HepG2 (cell line): ENCODE data around the gene DPH3. TPM values are rescaled to one million over a fixed set of nuclear protein-coding genes. Genes with fewer than 3 reads are reported as not detected.

Experiments used
- GABPA ChIP-seq, 2 experiments: IDR thresholded peaks; 2 replicates each; pipeline ENCODE4 v1.6.1; 2011 to 2016; ENCODE audit warnings: low read depth in 2 of 2, low read length in 1 of 2, missing biosample characterization in 1 of 2, missing genetic modification characterization in 1 of 2
- KMT2A ChIP-seq: sonication (generic); formaldehyde crosslinking; IDR thresholded peaks from 2 replicates; pipeline ENCODE4 v1.4.0; 2020; ENCODE audit warnings: missing genetic modification reagents
- MAFG ChIP-seq: sonication (generic); formaldehyde crosslinking; IDR thresholded peaks from 2 replicates; pipeline ENCODE4 v1.5.1; 2020; ENCODE audit warnings: mild to moderate bottlenecking, missing genetic modification reagents
- MED8 ChIP-seq: sonication (generic); formaldehyde crosslinking; IDR thresholded peaks from 2 replicates; pipeline ENCODE4 v1.8.1; 2023; ENCODE audit warnings: mild to moderate bottlenecking, missing genetic modification reagents; ENCODE audit not compliant: insufficient replicate concordance
- MXD4 ChIP-seq: IDR thresholded peaks from 2 replicates; pipeline ENCODE4 v1.6.1; 2016; ENCODE audit warnings: mild to moderate bottlenecking, missing biosample characterization, missing genetic modification reagents
- POLR2AphosphoS5 ChIP-seq: IDR thresholded peaks from 2 replicates; pipeline ENCODE4 v1.6.1; 2012; ENCODE audit warnings: low read depth, low read length
- RBM22 ChIP-seq: fragments of 200-400 bp; formaldehyde crosslinking; optimal IDR thresholded peaks from 2 replicates; pipeline ENCODE3; 2017; ENCODE audit warnings: mild to moderate bottlenecking, low read length, moderate library complexity
- RFX1 ChIP-seq: fragments of 450-650 bp; IDR thresholded peaks from 2 replicates; pipeline ENCODE4 v1.6.1; 2017
- SAFB2 ChIP-seq: sonication (generic); formaldehyde crosslinking; IDR thresholded peaks from 2 replicates; pipeline ENCODE4 v1.5.1; 2020; ENCODE audit warnings: missing genetic modification reagents, low read depth, mild to moderate bottlenecking, borderline replicate concordance
- SMARCC2 ChIP-seq: fragments of 450-650 bp; IDR thresholded peaks from 2 replicates; pipeline ENCODE4 v1.6.1; 2017; ENCODE audit warnings: antibody characterized with exemption, mild to moderate bottlenecking
- SOX5 ChIP-seq: IDR thresholded peaks from 2 replicates; pipeline ENCODE4 v1.6.1; 2016; ENCODE audit warnings: borderline replicate concordance
- STAG1 ChIP-seq: sonication (generic); formaldehyde crosslinking; IDR thresholded peaks from 2 replicates; pipeline ENCODE4 v1.4.0; 2020; ENCODE audit warnings: missing genetic modification reagents
- TCF7L2 ChIP-seq: IDR thresholded peaks from 2 replicates; pipeline ENCODE4 v1.6.1; 2011; ENCODE audit warnings: mild to moderate bottlenecking, low read depth, low read length, moderate library complexity
- ZNF260 ChIP-seq: sonication (generic); formaldehyde crosslinking; IDR thresholded peaks from 2 replicates; pipeline ENCODE4 v1.4.0; 2020; ENCODE audit warnings: missing genetic modification reagents, low read depth, mild to moderate bottlenecking, borderline replicate concordance
- ZNF501 ChIP-seq: sonication (generic); formaldehyde crosslinking; IDR thresholded peaks from 2 replicates; pipeline ENCODE4 v1.5.1; 2020; ENCODE audit warnings: mild to moderate bottlenecking, moderate library complexity, missing genetic modification reagents
- ZNF775 ChIP-seq: sonication (generic); formaldehyde crosslinking; IDR thresholded peaks from 2 replicates; pipeline ENCODE4 v1.4.0; 2020; ENCODE audit warnings: missing genetic modification reagents, mild to moderate bottlenecking, moderate library complexity, borderline replicate concordance
- ZNF792 ChIP-seq: IDR thresholded peaks from 2 replicates; pipeline ENCODE4 v1.6.1; 2016
- polyA plus RNA-seq, 8 experiments: library from polyadenylated mRNA; depleted of rRNA in 3 of 8; stranded (reverse) in 7 of 8; unstranded in 1 of 8; fragments of >200 nt; fragmentation: Illumina TruSeq in 4 of 8; extraction: Trizol in 4 of 8; gene quantifications; 2 replicates each; pipeline versions ENCODE4 v1.2.1 to v1.2.3, GENCODE V29; 2011 to 2016; ENCODE audit warnings: low read depth in 4 of 8, missing spikeins in 1 of 8, mixed read lengths in 1 of 8; ENCODE audit not compliant: insufficient read depth in 1 of 8
- total RNA-seq, 5 experiments: library from RNA; depleted of rRNA; stranded (reverse); fragments of >200 nt; fragmentation: Illumina TruSeq; extraction: Trizol; gene quantifications; 2 replicates each; pipeline ENCODE4 v1.2.3, GENCODE V29; 2016; ENCODE audit warnings: low read depth in 1 of 5
- TF ChIP-seq, protein P1 (sequence below): sonication (generic); formaldehyde crosslinking; IDR thresholded peaks from 2 replicates; pipeline ENCODE4 v1.5.1; 2020; ENCODE audit warnings: mild to moderate bottlenecking, moderate library complexity, missing genetic modification reagents
- TF ChIP-seq, protein P2 (sequence below): sonication (generic); IDR thresholded peaks from 2 replicates; pipeline ENCODE4 v1.6.1; 2016; ENCODE audit warnings: low read depth, borderline replicate concordance
- TF ChIP-seq, protein P3 (sequence below): sonication (generic); formaldehyde crosslinking; IDR thresholded peaks from 2 replicates; pipeline ENCODE4 v1.8.0; 2022; ENCODE audit warnings: mild to moderate bottlenecking, missing genetic modification reagents; ENCODE audit not compliant: insufficient replicate concordance
- TF ChIP-seq, protein P4 (sequence below): sonication (generic); formaldehyde crosslinking; IDR thresholded peaks from 2 replicates; pipeline ENCODE4 v1.4.0; 2020; ENCODE audit warnings: missing genetic modification reagents

DPH3 gene
- total and polyA plus RNA-seq, 2 of the 13 experiments (the other 11 are each of a cell fraction or from before 2014, with no cell fraction given) = 18.3 to 21.6 TPM

DNA sequence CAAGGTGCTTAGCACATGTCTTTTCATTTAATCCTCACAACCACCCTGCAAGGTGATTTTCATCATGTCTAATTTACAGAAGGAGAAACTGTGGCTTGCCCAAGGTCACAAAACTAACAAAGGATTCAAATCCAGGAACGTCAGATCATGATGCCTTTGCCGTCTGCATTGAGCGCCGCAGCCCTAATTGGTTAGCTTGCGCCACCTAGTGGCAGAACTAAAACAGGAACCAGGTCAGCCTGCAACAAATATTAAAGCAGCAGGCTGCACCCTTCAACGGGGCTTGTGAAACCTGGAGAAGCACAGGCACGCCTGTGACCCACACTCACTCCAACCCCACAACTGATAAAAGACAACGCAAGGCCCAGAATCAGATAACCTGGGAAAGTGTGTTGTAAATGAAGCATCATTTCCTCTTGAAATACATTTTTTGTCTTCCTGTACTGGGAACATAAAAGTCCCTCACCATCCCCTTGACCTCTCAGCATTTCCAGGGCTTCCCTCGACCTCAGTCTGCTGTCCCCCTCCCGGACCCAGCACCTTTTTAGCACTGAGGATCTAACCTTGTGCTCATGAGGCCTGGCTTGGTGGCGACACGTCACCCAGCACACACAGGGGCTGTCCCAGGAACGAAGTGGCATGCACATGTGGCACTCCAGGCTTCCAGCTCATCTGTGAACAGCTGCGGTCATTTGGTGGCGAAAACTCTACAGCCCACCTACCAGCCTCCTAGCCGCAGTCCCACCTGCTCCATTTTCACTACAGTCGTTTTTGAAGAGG, 17.3 kb downstream of the DPH3 start (continued):
- TF ChIP-seq MED8 (CRISPR knock-in tag) (no peak), KMT2A (CRISPR knock-in tag) (no peak), MAFG (CRISPR knock-in tag) (no peak), RFX1 (no peak), STAG1 (peak; percentile 94), ZNF260 (CRISPR knock-in tag) (no peak), ZNF501 (CRISPR knock-in tag) (peak; percentile 82), MXD4 (CRISPR knock-in tag) (no peak), POLR2AphosphoS5 (no peak), TCF7L2 (no peak), SAFB2 (no peak), GABPA (IDR thresholded peaks at IDR 0.05; ENCODE audit: low read depth, low read length) (no peak), GABPA (CRISPR knock-in tag; IDR thresholded peaks at IDR 0.05; ENCODE audit: low read depth) (no peak), SMARCC2 (no peak), ZNF792 (CRISPR knock-in tag) (no peak), ZNF775 (CRISPR knock-in tag) (no peak), SOX5 (CRISPR knock-in tag) (no peak), RBM22 (no peak)
- TF ChIP-seq, protein P1, sequence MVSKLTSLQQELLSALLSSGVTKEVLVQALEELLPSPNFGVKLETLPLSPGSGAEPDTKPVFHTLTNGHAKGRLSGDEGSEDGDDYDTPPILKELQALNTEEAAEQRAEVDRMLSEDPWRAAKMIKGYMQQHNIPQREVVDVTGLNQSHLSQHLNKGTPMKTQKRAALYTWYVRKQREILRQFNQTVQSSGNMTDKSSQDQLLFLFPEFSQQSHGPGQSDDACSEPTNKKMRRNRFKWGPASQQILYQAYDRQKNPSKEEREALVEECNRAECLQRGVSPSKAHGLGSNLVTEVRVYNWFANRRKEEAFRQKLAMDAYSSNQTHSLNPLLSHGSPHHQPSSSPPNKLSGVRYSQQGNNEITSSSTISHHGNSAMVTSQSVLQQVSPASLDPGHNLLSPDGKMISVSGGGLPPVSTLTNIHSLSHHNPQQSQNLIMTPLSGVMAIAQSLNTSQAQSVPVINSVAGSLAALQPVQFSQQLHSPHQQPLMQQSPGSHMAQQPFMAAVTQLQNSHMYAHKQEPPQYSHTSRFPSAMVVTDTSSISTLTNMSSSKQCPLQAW = no peak
- TF ChIP-seq, protein P2, sequence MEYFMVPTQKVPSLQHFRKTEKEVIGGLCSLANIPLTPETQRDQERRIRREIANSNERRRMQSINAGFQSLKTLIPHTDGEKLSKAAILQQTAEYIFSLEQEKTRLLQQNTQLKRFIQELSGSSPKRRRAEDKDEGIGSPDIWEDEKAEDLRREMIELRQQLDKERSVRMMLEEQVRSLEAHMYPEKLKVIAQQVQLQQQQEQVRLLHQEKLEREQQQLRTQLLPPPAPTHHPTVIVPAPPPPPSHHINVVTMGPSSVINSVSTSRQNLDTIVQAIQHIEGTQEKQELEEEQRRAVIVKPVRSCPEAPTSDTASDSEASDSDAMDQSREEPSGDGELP = no peak
- TF ChIP-seq, protein P3, sequence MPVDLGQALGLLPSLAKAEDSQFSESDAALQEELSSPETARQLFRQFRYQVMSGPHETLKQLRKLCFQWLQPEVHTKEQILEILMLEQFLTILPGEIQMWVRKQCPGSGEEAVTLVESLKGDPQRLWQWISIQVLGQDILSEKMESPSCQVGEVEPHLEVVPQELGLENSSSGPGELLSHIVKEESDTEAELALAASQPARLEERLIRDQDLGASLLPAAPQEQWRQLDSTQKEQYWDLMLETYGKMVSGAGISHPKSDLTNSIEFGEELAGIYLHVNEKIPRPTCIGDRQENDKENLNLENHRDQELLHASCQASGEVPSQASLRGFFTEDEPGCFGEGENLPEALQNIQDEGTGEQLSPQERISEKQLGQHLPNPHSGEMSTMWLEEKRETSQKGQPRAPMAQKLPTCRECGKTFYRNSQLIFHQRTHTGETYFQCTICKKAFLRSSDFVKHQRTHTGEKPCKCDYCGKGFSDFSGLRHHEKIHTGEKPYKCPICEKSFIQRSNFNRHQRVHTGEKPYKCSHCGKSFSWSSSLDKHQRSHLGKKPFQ (CRISPR knock-in tag) = no peak
- TF ChIP-seq, protein P4, sequence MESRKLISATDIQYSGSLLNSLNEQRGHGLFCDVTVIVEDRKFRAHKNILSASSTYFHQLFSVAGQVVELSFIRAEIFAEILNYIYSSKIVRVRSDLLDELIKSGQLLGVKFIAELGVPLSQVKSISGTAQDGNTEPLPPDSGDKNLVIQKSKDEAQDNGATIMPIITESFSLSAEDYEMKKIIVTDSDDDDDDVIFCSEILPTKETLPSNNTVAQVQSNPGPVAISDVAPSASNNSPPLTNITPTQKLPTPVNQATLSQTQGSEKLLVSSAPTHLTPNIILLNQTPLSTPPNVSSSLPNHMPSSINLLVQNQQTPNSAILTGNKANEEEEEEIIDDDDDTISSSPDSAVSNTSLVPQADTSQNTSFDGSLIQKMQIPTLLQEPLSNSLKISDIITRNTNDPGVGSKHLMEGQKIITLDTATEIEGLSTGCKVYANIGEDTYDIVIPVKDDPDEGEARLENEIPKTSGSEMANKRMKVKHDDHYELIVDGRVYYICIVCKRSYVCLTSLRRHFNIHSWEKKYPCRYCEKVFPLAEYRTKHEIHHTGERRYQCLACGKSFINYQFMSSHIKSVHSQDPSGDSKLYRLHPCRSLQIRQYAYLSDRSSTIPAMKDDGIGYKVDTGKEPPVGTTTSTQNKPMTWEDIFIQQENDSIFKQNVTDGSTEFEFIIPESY (CRISPR knock-in tag) = no peak
